Measurements from ENCODE around the gene PLA2G4A.
A peak's percentile ranks its signal among the peaks of the same experiment; 100 is the strongest.

Gene PLA2G4A

GRCh38 chr1:187032982-187033692 lies 204.4 kb downstream of the PLA2G4A start:
- Histone ChIP-seq H3K27ac (replicated peaks) (no peak overlapping the region), H3K4me3 (replicated peaks; ENCODE audit: insufficient read depth, low read length) (no peak overlapping the region), H3K27me3 (ENCODE audit: insufficient read depth, poor library complexity, severe bottlenecking) (no peaks in the 10 kb centered on the region)
- TF ChIP-seq REST (IDR thresholded peaks at IDR 0.05; ENCODE audit: insufficient replicate concordance, low read depth), result no peak
- TF ChIP-seq GABPA (IDR thresholded peaks at IDR 0.05; ENCODE audit: low read depth), result no peak
- TF ChIP-seq SPI1 (IDR thresholded peaks at IDR 0.05; ENCODE audit: borderline replicate concordance, low read depth), result no peak
- TF ChIP-seq POLR2AphosphoS5 (IDR thresholded peaks at IDR 0.05; ENCODE audit: low read depth), result no peak
- TF ChIP-seq CTCF (IDR thresholded peaks at IDR 0.05; ENCODE audit: insufficient read depth, low read length), result no peak
- peak in 1 of 2 experiments; percentile 10 for DNase-seq (ENCODE audit: low read depth in 1 of 2, low spot score in 1 of 2)

GRCh38 chr1:187033693-187034390 lies 205.1 kb downstream of the PLA2G4A start:
- H3K4me3 ChIP-seq (replicated peaks; ENCODE audit: insufficient read depth, low read length), result no peak overlapping the region
- H3K27ac ChIP-seq (replicated peaks), result no peak overlapping the region
- no peaks in the 10 kb centered on the region for H3K27me3 ChIP-seq (ENCODE audit: insufficient read depth, poor library complexity, severe bottlenecking)
- TF ChIP-seq REST (IDR thresholded peaks at IDR 0.05; ENCODE audit: insufficient replicate concordance, low read depth) (no peak), POLR2AphosphoS5 (IDR thresholded peaks at IDR 0.05; ENCODE audit: low read depth) (no peak), CTCF (IDR thresholded peaks at IDR 0.05; ENCODE audit: insufficient read depth, low read length) (no peak), GABPA (IDR thresholded peaks at IDR 0.05; ENCODE audit: low read depth) (no peak), SPI1 (IDR thresholded peaks at IDR 0.05; ENCODE audit: borderline replicate concordance, low read depth) (no peak)
- no peak for DNase-seq (ENCODE audit: low read depth in 1 of 2, low spot score in 1 of 2)

GRCh38 chr1:187034501-187034900 lies 205.8 kb downstream of the PLA2G4A start:
- TF ChIP-seq CTCF (IDR thresholded peaks at IDR 0.05; ENCODE audit: insufficient read depth, low read length) (no peak), POLR2AphosphoS5 (IDR thresholded peaks at IDR 0.05; ENCODE audit: low read depth) (no peak), REST (IDR thresholded peaks at IDR 0.05; ENCODE audit: insufficient replicate concordance, low read depth) (no peak), SPI1 (IDR thresholded peaks at IDR 0.05; ENCODE audit: borderline replicate concordance, low read depth) (no peak), GABPA (IDR thresholded peaks at IDR 0.05; ENCODE audit: low read depth) (no peak)
- no peaks in the 10 kb centered on the region for H3K27me3 ChIP-seq (ENCODE audit: insufficient read depth, poor library complexity, severe bottlenecking)
- no peak overlapping the region for H3K27ac ChIP-seq (replicated peaks)
- no peak for DNase-seq (ENCODE audit: low read depth in 1 of 2, low spot score in 1 of 2)
- H3K4me3 ChIP-seq (replicated peaks; ENCODE audit: insufficient read depth, low read length), result no peak overlapping the region
